NB4 (cell line): ENCODE data around the gene RRP36.

Experiments used
- DNase-seq: peaks from one replicate; pipeline ENCODE4 v3.0.0; 2010; ENCODE audit warnings: low read depth
- H3K4me3 ChIP-seq: one replicate; pipeline ENCODE4 v1.5.1; 2011; ENCODE audit warnings: mild to moderate bottlenecking, low read depth, low read length, moderate library complexity
- MYC ChIP-seq: IDR thresholded peaks from 2 replicates; pipeline ENCODE4 v1.6.1; 2011; ENCODE audit warnings: low read depth, low read length
- POLR2A ChIP-seq: IDR thresholded peaks from 2 replicates; pipeline ENCODE4 v1.6.1; 2011; ENCODE audit warnings: mild to moderate bottlenecking; ENCODE audit not compliant: insufficient read length; ENCODE audit errors: extremely low read depth
- TF ChIP-seq, protein P1 (sequence below): IDR thresholded peaks from 2 replicates; pipeline ENCODE4 v1.6.1; 2011; ENCODE audit warnings: low read depth, low read length
- TF ChIP-seq, protein P2 (sequence below): IDR thresholded peaks from one replicate; pipeline ENCODE4 v1.5.1; 2012; ENCODE audit warnings: low read depth, low read length

The RRP36 gene

DNA sequence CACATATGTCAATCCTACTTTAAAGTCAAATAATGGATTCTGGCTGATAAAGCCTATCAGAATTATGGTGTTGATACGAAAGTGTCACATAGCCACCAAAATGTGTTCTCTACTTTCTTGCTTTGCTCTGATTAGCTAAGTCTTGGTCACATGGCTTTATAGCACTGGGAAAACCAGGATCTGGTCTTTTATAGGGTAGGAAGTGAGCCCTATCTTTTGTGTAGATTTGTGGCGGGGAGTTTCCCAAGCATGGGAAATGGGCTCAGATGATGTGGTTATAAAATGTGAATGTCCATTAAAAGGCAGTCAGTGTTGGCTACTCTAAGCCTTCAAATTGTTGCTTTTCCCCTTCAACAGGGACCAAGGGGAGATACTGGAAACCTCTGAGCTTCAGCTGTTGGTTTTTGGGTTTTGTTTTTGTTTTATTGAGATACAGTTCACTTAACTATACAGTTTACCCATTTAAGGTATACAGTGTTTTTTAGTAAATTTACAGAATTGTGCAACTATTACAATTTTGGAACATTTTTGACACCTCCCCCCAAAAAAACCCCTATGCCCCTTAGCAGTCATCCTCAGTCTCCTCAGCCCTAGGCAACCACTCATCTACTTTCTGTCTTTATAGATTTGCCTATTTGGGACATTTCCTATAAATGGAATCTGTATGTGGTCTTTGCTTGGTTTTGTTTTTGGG, 12.2 kb downstream of the RRP36 start:
- DNase-seq, result no peak
- no peak overlapping the region for H3K4me3 ChIP-seq
- TF ChIP-seq POLR2A, result no peak
- TF ChIP-seq MYC, result no peak
- TF ChIP-seq, protein P1, sequence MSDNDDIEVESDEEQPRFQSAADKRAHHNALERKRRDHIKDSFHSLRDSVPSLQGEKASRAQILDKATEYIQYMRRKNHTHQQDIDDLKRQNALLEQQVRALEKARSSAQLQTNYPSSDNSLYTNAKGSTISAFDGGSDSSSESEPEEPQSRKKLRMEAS, result no peak
- TF ChIP-seq, protein P2, sequence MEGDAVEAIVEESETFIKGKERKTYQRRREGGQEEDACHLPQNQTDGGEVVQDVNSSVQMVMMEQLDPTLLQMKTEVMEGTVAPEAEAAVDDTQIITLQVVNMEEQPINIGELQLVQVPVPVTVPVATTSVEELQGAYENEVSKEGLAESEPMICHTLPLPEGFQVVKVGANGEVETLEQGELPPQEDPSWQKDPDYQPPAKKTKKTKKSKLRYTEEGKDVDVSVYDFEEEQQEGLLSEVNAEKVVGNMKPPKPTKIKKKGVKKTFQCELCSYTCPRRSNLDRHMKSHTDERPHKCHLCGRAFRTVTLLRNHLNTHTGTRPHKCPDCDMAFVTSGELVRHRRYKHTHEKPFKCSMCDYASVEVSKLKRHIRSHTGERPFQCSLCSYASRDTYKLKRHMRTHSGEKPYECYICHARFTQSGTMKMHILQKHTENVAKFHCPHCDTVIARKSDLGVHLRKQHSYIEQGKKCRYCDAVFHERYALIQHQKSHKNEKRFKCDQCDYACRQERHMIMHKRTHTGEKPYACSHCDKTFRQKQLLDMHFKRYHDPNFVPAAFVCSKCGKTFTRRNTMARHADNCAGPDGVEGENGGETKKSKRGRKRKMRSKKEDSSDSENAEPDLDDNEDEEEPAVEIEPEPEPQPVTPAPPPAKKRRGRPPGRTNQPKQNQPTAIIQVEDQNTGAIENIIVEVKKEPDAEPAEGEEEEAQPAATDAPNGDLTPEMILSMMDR, result no peak

DNA sequence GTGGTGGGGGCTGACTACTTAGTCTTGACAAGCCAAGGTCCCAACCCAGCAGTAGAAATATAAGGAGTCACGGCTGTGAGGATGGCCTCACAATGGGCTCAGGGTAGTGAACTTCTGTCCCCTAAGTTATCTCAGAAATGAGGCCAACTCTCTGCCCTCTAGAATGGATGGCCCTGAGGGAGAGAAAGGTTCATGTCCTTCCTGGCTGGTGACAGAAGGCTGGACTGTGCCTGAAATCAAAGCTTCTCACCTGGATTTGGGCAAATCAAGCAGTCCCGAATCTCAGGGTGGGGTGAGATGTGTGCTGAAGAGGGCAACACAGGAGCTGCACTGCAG, 12.7 kb downstream of the RRP36 start:
- H3K4me3 ChIP-seq, result no peak overlapping the region
- DNase-seq, result no peak
- TF ChIP-seq POLR2A (no peak), MYC (no peak)
- TF ChIP-seq, protein P2, result no peak
- TF ChIP-seq, protein P1, result no peak

DNA sequence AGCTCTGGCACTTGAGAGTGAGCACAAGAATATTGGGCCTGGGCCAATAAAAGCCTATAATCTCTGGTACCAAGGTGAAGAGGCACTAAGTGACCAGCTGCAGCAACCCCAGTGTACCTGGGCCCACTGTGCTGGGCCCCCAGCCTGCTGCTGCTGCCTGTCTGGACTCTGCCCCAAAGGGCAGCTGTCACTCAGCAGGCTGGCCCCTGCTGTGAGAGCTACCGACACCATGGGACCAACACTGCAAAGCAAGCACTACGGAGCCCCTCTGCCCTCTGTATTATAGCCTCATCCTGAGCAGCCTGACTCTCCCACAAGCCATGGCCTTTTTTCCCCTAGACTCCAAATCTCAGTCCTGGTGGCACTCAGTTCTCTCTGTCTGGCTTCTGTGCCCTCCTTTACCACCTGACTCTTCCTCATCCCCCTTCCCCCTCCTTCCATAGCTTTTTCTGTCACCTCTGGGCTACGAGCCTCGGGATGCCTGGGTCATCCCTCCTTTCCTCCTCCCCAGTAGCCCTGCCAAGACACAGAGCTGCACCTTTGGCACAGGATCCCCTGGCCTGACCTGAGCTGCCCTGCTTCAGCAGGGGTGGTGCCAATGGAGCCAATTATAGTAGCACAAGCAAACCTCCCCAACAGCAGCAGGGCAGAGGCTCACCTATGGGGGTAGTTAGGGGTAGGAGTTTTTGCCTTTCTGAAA, 14.2 kb downstream of the RRP36 start:
- TF ChIP-seq, protein P1, result no peak
- TF ChIP-seq, protein P2, result no peak
- no peak for TF ChIP-seq MYC
- TF ChIP-seq POLR2A, result no peak
- no peak for DNase-seq
- H3K4me3 ChIP-seq, result no peak overlapping the region

DNA sequence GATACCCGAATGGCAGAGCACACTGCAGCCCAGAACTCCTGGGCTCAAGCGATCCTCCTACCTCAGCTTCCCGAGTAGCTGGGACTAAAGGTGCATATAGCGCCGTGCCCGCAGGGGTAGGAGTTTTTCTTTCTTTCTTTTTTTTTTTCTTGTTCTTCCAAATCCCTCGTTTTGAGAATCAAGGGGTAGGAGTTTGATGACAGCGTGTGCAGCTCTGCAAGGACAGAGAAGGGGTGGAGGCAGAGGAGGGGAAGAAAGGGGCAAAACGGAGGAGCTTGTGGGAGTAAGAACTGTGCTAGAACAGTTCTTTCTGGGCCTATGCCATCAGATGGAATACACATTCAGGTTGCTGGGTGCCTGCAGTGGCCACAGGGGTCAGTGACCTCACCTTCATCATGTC, 15.3 kb downstream of the RRP36 start:
- DNase-seq, result no peak
- no peak overlapping the region for H3K4me3 ChIP-seq
- TF ChIP-seq, protein P2, result no peak
- TF ChIP-seq, protein P1, result no peak
- no peak for TF ChIP-seq POLR2A
- no peak for TF ChIP-seq MYC

DNA sequence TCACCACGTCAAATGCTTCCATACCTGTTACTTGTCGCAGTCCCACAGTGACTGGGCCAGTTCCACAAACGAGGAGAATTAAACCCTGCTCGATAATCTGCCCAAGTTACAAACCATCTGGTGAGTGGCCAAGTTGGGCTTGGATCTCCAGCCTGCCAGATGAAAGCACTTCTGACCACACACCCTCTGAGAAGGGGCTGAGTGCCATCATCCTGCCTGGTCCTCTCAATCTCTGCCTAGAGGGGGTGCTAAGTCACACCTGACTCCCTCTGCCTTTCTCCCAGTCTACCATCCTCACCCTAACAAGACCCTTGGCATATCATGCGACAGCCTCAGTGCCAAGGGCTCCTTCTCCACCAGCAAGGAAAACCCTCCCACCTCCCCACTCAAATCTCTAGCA, 15.8 kb downstream of the RRP36 start:
- H3K4me3 ChIP-seq, result no peak overlapping the region
- no peak for DNase-seq
- TF ChIP-seq MYC (no peak), POLR2A (no peak)
- TF ChIP-seq, protein P1, result no peak
- TF ChIP-seq, protein P2, result no peak
